WTC11 (cell line): ENCODE data around the gene PPP1R1B.

Source experiments
- AFF4 ChIP-seq: sonication (generic); formaldehyde crosslinking; IDR thresholded peaks from 2 replicates; pipeline ENCODE4 v1.8.1; 2023; ENCODE audit warnings: mild to moderate bottlenecking, missing genetic modification reagents, borderline replicate concordance
- CTCF ChIP-seq: fragments of 200-600 bp; IDR thresholded peaks from 2 replicates; pipeline ENCODE4 v1.8.0; 2022; ENCODE audit warnings: antibody characterized with exemption
- ELF4 ChIP-seq: sonication (generic); formaldehyde crosslinking; IDR thresholded peaks from 2 replicates; pipeline ENCODE4 v1.8.1; 2022; ENCODE audit warnings: low read depth, mild to moderate bottlenecking, moderate library complexity, missing genetic modification reagents
- ESRRA ChIP-seq: sonication (generic); formaldehyde crosslinking; IDR thresholded peaks from 2 replicates; pipeline ENCODE4 v1.8.1; 2022; ENCODE audit warnings: mild to moderate bottlenecking, missing genetic modification reagents, borderline replicate concordance
- FOXJ3 ChIP-seq: sonication (generic); formaldehyde crosslinking; IDR thresholded peaks from 2 replicates; pipeline ENCODE4 v1.9.0; 2021; ENCODE audit warnings: missing genetic modification reagents, mild to moderate bottlenecking, borderline replicate concordance
- HMGXB4 ChIP-seq: sonication (generic); formaldehyde crosslinking; IDR thresholded peaks from 2 replicates; pipeline ENCODE4 v1.8.1; 2023; ENCODE audit warnings: mild to moderate bottlenecking, moderate library complexity, missing genetic modification reagents
- JUN ChIP-seq: sonication (generic); formaldehyde crosslinking; IDR thresholded peaks from 2 replicates; pipeline ENCODE4 v1.8.0; 2023; ENCODE audit warnings: mild to moderate bottlenecking, missing genetic modification reagents
- PREB ChIP-seq: sonication (generic); formaldehyde crosslinking; IDR thresholded peaks from 2 replicates; pipeline ENCODE4 v1.8.1; 2022; ENCODE audit warnings: mild to moderate bottlenecking, missing genetic modification reagents, moderate library complexity, borderline replicate concordance
- TEAD4 ChIP-seq: sonication (generic); formaldehyde crosslinking; IDR thresholded peaks from 2 replicates; pipeline ENCODE4 v1.8.0; 2022; ENCODE audit warnings: mild to moderate bottlenecking, missing genetic modification reagents
- USF1 ChIP-seq: sonication (generic); formaldehyde crosslinking; IDR thresholded peaks from 2 replicates; pipeline ENCODE4 v1.8.0; 2022; ENCODE audit warnings: mild to moderate bottlenecking, missing genetic modification reagents
- ZNF219 ChIP-seq: sonication (generic); formaldehyde crosslinking; IDR thresholded peaks from 2 replicates; pipeline ENCODE4 v1.8.0; 2023; ENCODE audit warnings: missing genetic modification reagents, mild to moderate bottlenecking, borderline replicate concordance
- ZNF423 ChIP-seq: fragments of 250-450 bp; sonication (Bioruptor Pico); IDR thresholded peaks from 2 replicates; pipeline ENCODE4 v2.1.2; 2022; ENCODE audit warnings: mild to moderate bottlenecking, moderate library complexity

- TF ChIP-seq USF1: no peak
- no peak for TF ChIP-seq FOXJ3
- no peak for TF ChIP-seq ELF4 (CRISPR knock-in tag)
- no peak for TF ChIP-seq ESRRA (CRISPR knock-in tag)
- no peak for TF ChIP-seq CTCF
- no peak for TF ChIP-seq ZNF219 (CRISPR knock-in tag)
- TF ChIP-seq JUN (CRISPR knock-in tag): no peak
- TF ChIP-seq AFF4 (CRISPR knock-in tag): no peak
- no peak for TF ChIP-seq ZNF423 (CRISPR knock-in tag)
- no peak for TF ChIP-seq PREB
- TF ChIP-seq TEAD4 (CRISPR knock-in tag): no peak
- no peak for TF ChIP-seq HMGXB4 (CRISPR knock-in tag)
Observed at GRCh38 chr17:39639566-39640458, 13.1 kb downstream of the PPP1R1B start.
